ENCODE measurements around the gene POF1B.

The POF1B gene

GRCh38 chrX:85379174-85379907 is at the start of gene POF1B:
POF1B (minus strand) TSS chrX:85379665; CDS start chrX:85379454, 211 bp downstream.
- no peak within 1 kb of the TSS for H3K4me3 ChIP-seq (ENCODE audit: low read length)
- DNase-seq (ENCODE audit: low read depth), result no peak
- no peak for TF ChIP-seq CTCF (conservative IDR thresholded peaks at IDR 0.05; ENCODE audit: low read length)

- no peak for DNase-seq (ENCODE audit: low read depth)
- no peak overlapping the region for H3K4me3 ChIP-seq (ENCODE audit: low read length)
- TF ChIP-seq CTCF (conservative IDR thresholded peaks at IDR 0.05; ENCODE audit: low read length), result no peak
Measured at GRCh38 chrX:85429066-85429465, 49.6 kb upstream of the POF1B start.

GRCh38 chrX:85419293-85419692 is 39.8 kb upstream of the POF1B start:
- H3K4me3 ChIP-seq (ENCODE audit: low read length), result no peak overlapping the region
- no peak for DNase-seq (ENCODE audit: low read depth)
- no peak for TF ChIP-seq CTCF (conservative IDR thresholded peaks at IDR 0.05; ENCODE audit: low read length)

GRCh38 chrX:85391878-85392238 is 12.4 kb upstream of the POF1B start:
- no peak for DNase-seq (ENCODE audit: low read depth)
- H3K4me3 ChIP-seq (ENCODE audit: low read length), result no peak overlapping the region
- TF ChIP-seq CTCF (conservative IDR thresholded peaks at IDR 0.05; ENCODE audit: low read length), result no peak

- no peak for DNase-seq (ENCODE audit: low read depth)
- H3K4me3 ChIP-seq (ENCODE audit: low read length), result no peak overlapping the region
- TF ChIP-seq CTCF (conservative IDR thresholded peaks at IDR 0.05; ENCODE audit: low read length), result no peak
Measured at GRCh38 chrX:85391185-85391877, 11.9 kb upstream of the POF1B start.

GRCh38 chrX:85381602-85382001 is 2.1 kb upstream of the POF1B start:
- no peak for DNase-seq (ENCODE audit: low read depth)
- H3K4me3 ChIP-seq (ENCODE audit: low read length), result no peak overlapping the region
- TF ChIP-seq CTCF (conservative IDR thresholded peaks at IDR 0.05; ENCODE audit: low read length), result no peak

- no peak for TF ChIP-seq CTCF (conservative IDR thresholded peaks at IDR 0.05; ENCODE audit: low read length)
- H3K4me3 ChIP-seq (ENCODE audit: low read length), result no peak overlapping the region
- no peak for DNase-seq (ENCODE audit: low read depth)
Measured at GRCh38 chrX:85378461-85378860, 1.0 kb downstream of the POF1B start.
